ENCODE measurements around the gene COX5A.

The COX5A gene

GRCh38 chr15:74955017-74955416, 17.1 kb upstream of the COX5A start:
- H3K27me3 ChIP-seq (replicated peaks; ENCODE audit: control insufficient read depth, insufficient read depth, low read length): peaks cover 4% of the 10 kb centered on the region

GRCh38 chr15:74954515-74954914, 16.6 kb upstream of the COX5A start:
- peaks cover 4% of the 10 kb centered on the region for H3K27me3 ChIP-seq (replicated peaks; ENCODE audit: control insufficient read depth, insufficient read depth, low read length)
- no peak for TF ChIP-seq CTCF (IDR thresholded peaks at IDR 0.05; ENCODE audit: insufficient read depth, low read length, poor library complexity, severe bottlenecking)
- DNase-seq (ENCODE audit: extremely low read depth, insufficient read length): no peak
- no peaks in the 10 kb centered on the region for H3K36me3 ChIP-seq (ENCODE audit: control insufficient read depth, insufficient read depth, low read length)
- no peak overlapping the region for H3K4me3 ChIP-seq (replicated peaks; ENCODE audit: low read depth, low read length)

More at GRCh38 chr15:74955017-74955416, 17.1 kb upstream of the COX5A start:
- Histone ChIP-seq H3K4me3 (replicated peaks; ENCODE audit: low read depth, low read length) (no peak overlapping the region), H3K36me3 (ENCODE audit: control insufficient read depth, insufficient read depth, low read length) (no peaks in the 10 kb centered on the region)
- no peak for TF ChIP-seq CTCF (IDR thresholded peaks at IDR 0.05; ENCODE audit: insufficient read depth, low read length, poor library complexity, severe bottlenecking)
- no peak for DNase-seq (ENCODE audit: extremely low read depth, insufficient read length)

GRCh38 chr15:74951006-74951405, 13.1 kb upstream of the COX5A start:
- TF ChIP-seq CTCF (IDR thresholded peaks at IDR 0.05; ENCODE audit: insufficient read depth, low read length, poor library complexity, severe bottlenecking): no peak
- H3K4me3 ChIP-seq (replicated peaks; ENCODE audit: low read depth, low read length): no peak overlapping the region
- H3K27me3 ChIP-seq (replicated peaks; ENCODE audit: control insufficient read depth, insufficient read depth, low read length): no peaks in the 10 kb centered on the region
- no peak for DNase-seq (ENCODE audit: extremely low read depth, insufficient read length)
- H3K36me3 ChIP-seq (ENCODE audit: control insufficient read depth, insufficient read depth, low read length): no peaks in the 10 kb centered on the region

GRCh38 chr15:74950078-74950908, 12.4 kb upstream of the COX5A start:
- no peak overlapping the region for H3K4me3 ChIP-seq (replicated peaks; ENCODE audit: low read depth, low read length)
- no peak for DNase-seq (ENCODE audit: extremely low read depth, insufficient read length)
- peak; percentile 100 for TF ChIP-seq CTCF (IDR thresholded peaks at IDR 0.05; ENCODE audit: insufficient read depth, low read length, poor library complexity, severe bottlenecking)

GRCh38 chr15:74937272-74937589, 642 bp downstream of the COX5A start:
- Histone ChIP-seq H3K4me3 (replicated peaks; ENCODE audit: low read depth, low read length) (peak overlapping the region; percentile 99), H3K36me3 (ENCODE audit: control insufficient read depth, insufficient read depth, low read length) (no peaks in the 10 kb centered on the region), H3K27me3 (replicated peaks; ENCODE audit: control insufficient read depth, insufficient read depth, low read length) (no peaks in the 10 kb centered on the region)
- no peak for TF ChIP-seq CTCF (IDR thresholded peaks at IDR 0.05; ENCODE audit: insufficient read depth, low read length, poor library complexity, severe bottlenecking)
- no peak for DNase-seq (ENCODE audit: extremely low read depth, insufficient read length)

More at GRCh38 chr15:74950078-74950908, 12.4 kb upstream of the COX5A start:
- H3K36me3 ChIP-seq (ENCODE audit: control insufficient read depth, insufficient read depth, low read length): no peaks in the 10 kb centered on the region
- no peaks in the 10 kb centered on the region for H3K27me3 ChIP-seq (replicated peaks; ENCODE audit: control insufficient read depth, insufficient read depth, low read length)
